MCF 10A (cell line): ENCODE measurements around the gene GSTA1. TPM values are rescaled to one million over a fixed set of nuclear protein-coding genes. Genes with fewer than 3 reads are reported as not detected.
"Not testable (repeated sequence)": the region's sequence is repeated elsewhere in the genome, so short reads cannot be mapped to it uniquely, and the experiment has no call there.

ENCODE experiments used
- BruUV-seq: library from RNA; stranded (reverse); fragments of 400-500 nt; replicated peaks from 2 replicates; lab custom pipeline; 2021; lab: Mats Ljungman, UMichigan
- CTCF ChIA-PET: fragments of 300-600 bp; sonication (Branson Sonifier 250); formaldehyde crosslinking; extraction: SDS; loops from one replicate; lab custom pipeline; 2021; ENCODE audit warnings: antibody characterized with exemption, inconsistent platforms; lab: Yijun Ruan, JAX
- POLR2A ChIA-PET: fragments of 300-600, 350-650 bp; sonication (Branson Sonifier 250); formaldehyde crosslinking; extraction: SDS; loops from one replicate; lab custom pipeline; 2020; ENCODE audit warnings: antibody characterized with exemption, inconsistent platforms; lab: Yijun Ruan, JAX
- DNase-seq: peaks from one replicate; pipeline ENCODE4 v3.0.0-alpha.2; 2018; ENCODE audit not compliant: unreplicated experiment
- H3K27ac Mint-ChIP-seq: one replicate; pipeline ENCODE4 v1.8.0; 2022; ENCODE audit warnings: mild to moderate bottlenecking, low read depth, mixed read lengths; ENCODE audit not compliant: unreplicated experiment
- H3K27me3 Mint-ChIP-seq: one replicate; pipeline ENCODE4 v1.8.0; 2022; ENCODE audit warnings: mixed read lengths; ENCODE audit not compliant: insufficient read depth, unreplicated experiment
- H3K36me3 Mint-ChIP-seq: one replicate; pipeline ENCODE4 v1.8.0; 2022; ENCODE audit warnings: mild to moderate bottlenecking, moderate library complexity, mixed read lengths; ENCODE audit not compliant: insufficient read depth, unreplicated experiment
- H3K4me1 Mint-ChIP-seq: one replicate; pipeline ENCODE4 v1.8.0; 2022; ENCODE audit warnings: mixed read lengths; ENCODE audit not compliant: insufficient read depth, unreplicated experiment
- H3K4me3 Mint-ChIP-seq: one replicate; pipeline ENCODE4 v1.8.0; 2022; ENCODE audit warnings: mild to moderate bottlenecking, moderate library complexity, mixed read lengths; ENCODE audit not compliant: unreplicated experiment
- H3K9me3 Mint-ChIP-seq: one replicate; pipeline ENCODE4 v1.8.0; 2022; ENCODE audit warnings: mixed read lengths; ENCODE audit not compliant: unreplicated experiment
- CTCF ChIP-seq: fragments of 200-600 bp; IDR thresholded peaks from one replicate; pipeline ENCODE4 v1.8.0; 2022; ENCODE audit warnings: antibody characterized with exemption, mild to moderate bottlenecking; ENCODE audit not compliant: unreplicated experiment
- intact Hi-C: fragments of 100-400 bp; cut with micrococcal nuclease; formaldehyde crosslinking; loops from 2 replicates; pipeline ENCODE4 v1.14.1; 2022
- total RNA-seq: library from RNA; stranded (reverse); gene quantifications from 2 replicates; pipeline ENCODE4 v1.2.3, GENCODE V29; 2022

The GSTA1 gene
- total RNA-seq, 1 experiment from 2014 or later, result not detected

GRCh38 chr6:52840763-52841585, 37.4 kb upstream of the GSTA1 start, which contains the start of gene GSTA5:
Gene GSTA5 (minus strand): TSS chr6:52840813.
- no peaks in the 10 kb centered on the region for H3K9me3 Mint-ChIP-seq
- CTCF ChIA-PET, result no interaction called here
- intact Hi-C loops, result no loop called here
- H3K27me3 Mint-ChIP-seq, result peaks cover 27% of the 10 kb centered on the region
- H3K27ac Mint-ChIP-seq, result no peak within 1 kb of the TSS
- BruUV-seq, result no TSS peak
- no peak within 1 kb of the TSS for H3K4me3 Mint-ChIP-seq
- H3K36me3 Mint-ChIP-seq, result no peaks in the 10 kb centered on the region
- DNase-seq, result peak; percentile 30
- no peak for TF ChIP-seq CTCF
- POLR2A ChIA-PET, result no interaction called here
- no peaks in the 10 kb centered on the region for H3K4me1 Mint-ChIP-seq

- peak; percentile 81 for DNase-seq
- peak; percentile 61 for TF ChIP-seq CTCF
- Mint-ChIP-seq H3K4me1 (no peaks in the 10 kb centered on the region), H3K36me3 (no peaks in the 10 kb centered on the region), H3K27me3 (peaks cover 12% of the 10 kb centered on the region), H3K9me3 (no peaks in the 10 kb centered on the region), H3K27ac (no peak overlapping the region), H3K4me3 (no peak overlapping the region)
- intact Hi-C loops, result loop anchor here (2.0 kb wide), 1 partner anchor 157 kb away; no protein-coding TSS in a partner anchor
- CTCF ChIA-PET, result interaction anchor here (0.7 to 0.9 kb wide), 3 partner anchors 18 to 178 kb away, joined by 3 to 4 read pairs (median 3); no protein-coding TSS in a partner anchor
- POLR2A ChIA-PET, result no interaction called here
- no TSS peak for BruUV-seq
Measured at GRCh38 chr6:52839124-52840055, 35.8 kb upstream of the GSTA1 start.

- Mint-ChIP-seq H3K27me3 (peaks cover 24% of the 10 kb centered on the region), H3K4me3 (no peak overlapping the region), H3K4me1 (no peaks in the 10 kb centered on the region), H3K27ac (no peak overlapping the region), H3K36me3 (no peaks in the 10 kb centered on the region), H3K9me3 (no peaks in the 10 kb centered on the region)
- CTCF ChIA-PET, result no interaction called here
- no TSS peak for BruUV-seq
- intact Hi-C loops, result no loop called here
- no peak for TF ChIP-seq CTCF
- no peak for DNase-seq
- POLR2A ChIA-PET, result no interaction called here
Measured at GRCh38 chr6:52834481-52834880, 30.9 kb upstream of the GSTA1 start.

DNA sequence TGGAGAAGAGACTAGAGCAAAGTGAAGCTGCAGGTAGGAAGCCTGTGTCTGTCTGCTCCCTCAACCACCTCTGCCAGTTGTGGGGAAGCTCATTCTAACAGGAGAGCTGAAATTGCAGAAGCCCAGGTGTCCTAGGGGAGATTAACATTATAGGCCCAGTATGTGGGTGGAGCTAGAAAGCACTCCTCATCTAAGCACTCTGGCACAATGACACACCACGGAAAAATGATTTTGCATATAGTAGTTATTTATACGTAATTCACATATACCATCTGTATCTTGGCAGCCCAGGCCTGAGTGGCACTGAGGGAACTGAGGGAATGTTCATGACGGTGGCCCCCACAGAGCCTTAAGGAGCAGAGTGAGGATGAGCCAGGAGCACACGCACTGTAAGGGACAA, 27.3 kb upstream of the GSTA1 start:
- H3K27me3 Mint-ChIP-seq, result peaks cover 13% of the 10 kb centered on the region
- BruUV-seq, DNase-seq, H3K4me1 Mint-ChIP-seq, CTCF ChIA-PET, POLR2A ChIA-PET, H3K9me3 Mint-ChIP-seq, H3K4me3 Mint-ChIP-seq, intact Hi-C loops, H3K36me3 Mint-ChIP-seq: not testable (repeated sequence)
- peak overlapping the region; percentile 28 for H3K27ac Mint-ChIP-seq
